Measurements from ENCODE around the gene NDUFV3.
"Not testable (repeated sequence)": the region's sequence is repeated elsewhere in the genome, so short reads cannot be mapped to it uniquely, and the experiment has no call there.

DNA sequence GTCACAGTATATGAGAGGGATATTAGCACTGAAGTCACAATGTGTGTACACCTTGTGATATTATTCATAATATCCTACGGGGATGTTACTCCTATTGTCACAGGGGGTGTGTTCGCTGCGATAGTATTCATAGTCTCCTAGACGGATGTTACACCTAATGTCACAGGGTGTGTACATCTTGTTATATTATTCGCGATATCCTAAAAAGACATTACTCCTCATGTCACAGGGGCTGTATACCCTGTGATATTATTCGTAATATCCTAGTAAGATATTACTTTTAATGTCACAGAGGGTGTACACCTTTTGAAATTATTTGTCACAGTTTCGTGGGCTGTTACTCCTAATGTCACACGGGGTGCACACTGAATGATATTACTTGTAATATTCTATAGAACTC lies 58.1 kb downstream of the NDUFV3 start:
- not testable (repeated sequence) for TF ChIP-seq EP300 (IDR thresholded peaks at IDR 0.05; ENCODE audit: borderline replicate concordance in 1 of 2, low read depth in 2 of 2, low read length in 2 of 2); CHD1 (IDR thresholded peaks at IDR 0.05; ENCODE audit: low read depth, low read length); SIX5 (IDR thresholded peaks at IDR 0.05; ENCODE audit: low read depth, low read length); POLR2AphosphoS5 (IDR thresholded peaks at IDR 0.05; ENCODE audit: low read depth, low read length); KDM1A (IDR thresholded peaks at IDR 0.05; ENCODE audit: borderline replicate concordance, low read length); JUN (IDR thresholded peaks at IDR 0.05; ENCODE audit: low read depth, low read length); SIN3A (conservative IDR thresholded peaks at IDR 0.05 in 1 of 2, IDR thresholded peaks at IDR 0.05 in 1 of 2; ENCODE audit: low read depth in 1 of 2, low read length in 2 of 2); EGR1 (IDR thresholded peaks at IDR 0.05; ENCODE audit: borderline replicate concordance, low read depth, low read length); EZH2 (IDR thresholded peaks at IDR 0.05; ENCODE audit: low read depth, low read length, severe bottlenecking)
- TF ChIP-seq, protein P1, sequence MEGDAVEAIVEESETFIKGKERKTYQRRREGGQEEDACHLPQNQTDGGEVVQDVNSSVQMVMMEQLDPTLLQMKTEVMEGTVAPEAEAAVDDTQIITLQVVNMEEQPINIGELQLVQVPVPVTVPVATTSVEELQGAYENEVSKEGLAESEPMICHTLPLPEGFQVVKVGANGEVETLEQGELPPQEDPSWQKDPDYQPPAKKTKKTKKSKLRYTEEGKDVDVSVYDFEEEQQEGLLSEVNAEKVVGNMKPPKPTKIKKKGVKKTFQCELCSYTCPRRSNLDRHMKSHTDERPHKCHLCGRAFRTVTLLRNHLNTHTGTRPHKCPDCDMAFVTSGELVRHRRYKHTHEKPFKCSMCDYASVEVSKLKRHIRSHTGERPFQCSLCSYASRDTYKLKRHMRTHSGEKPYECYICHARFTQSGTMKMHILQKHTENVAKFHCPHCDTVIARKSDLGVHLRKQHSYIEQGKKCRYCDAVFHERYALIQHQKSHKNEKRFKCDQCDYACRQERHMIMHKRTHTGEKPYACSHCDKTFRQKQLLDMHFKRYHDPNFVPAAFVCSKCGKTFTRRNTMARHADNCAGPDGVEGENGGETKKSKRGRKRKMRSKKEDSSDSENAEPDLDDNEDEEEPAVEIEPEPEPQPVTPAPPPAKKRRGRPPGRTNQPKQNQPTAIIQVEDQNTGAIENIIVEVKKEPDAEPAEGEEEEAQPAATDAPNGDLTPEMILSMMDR (IDR thresholded peaks at IDR 0.05; ENCODE audit: control extremely low read depth in 1 of 3, insufficient read depth in 1 of 3, low read depth in 1 of 3, low read length in 3 of 3), result not testable (repeated sequence)
- TF ChIP-seq, protein P2, sequence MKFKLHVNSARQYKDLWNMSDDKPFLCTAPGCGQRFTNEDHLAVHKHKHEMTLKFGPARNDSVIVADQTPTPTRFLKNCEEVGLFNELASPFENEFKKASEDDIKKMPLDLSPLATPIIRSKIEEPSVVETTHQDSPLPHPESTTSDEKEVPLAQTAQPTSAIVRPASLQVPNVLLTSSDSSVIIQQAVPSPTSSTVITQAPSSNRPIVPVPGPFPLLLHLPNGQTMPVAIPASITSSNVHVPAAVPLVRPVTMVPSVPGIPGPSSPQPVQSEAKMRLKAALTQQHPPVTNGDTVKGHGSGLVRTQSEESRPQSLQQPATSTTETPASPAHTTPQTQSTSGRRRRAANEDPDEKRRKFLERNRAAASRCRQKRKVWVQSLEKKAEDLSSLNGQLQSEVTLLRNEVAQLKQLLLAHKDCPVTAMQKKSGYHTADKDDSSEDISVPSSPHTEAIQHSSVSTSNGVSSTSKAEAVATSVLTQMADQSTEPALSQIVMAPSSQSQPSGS (IDR thresholded peaks at IDR 0.05; ENCODE audit: low read length), result not testable (repeated sequence)

Data from H1 (cell line).